HG02981 (cell line): Measurements from ENCODE around the gene TMEM150A.
"Not testable (repeated sequence)": the region's sequence is repeated elsewhere in the genome, so short reads cannot be mapped to it uniquely, and the experiment has no call there.

Source experiments
- ATAC-seq: cut with Tn5 transposase; IDR thresholded peaks from one replicate; pipeline ENCODE4 v1.9.1; 2021; ENCODE audit warnings: mild to moderate bottlenecking, moderate library complexity; ENCODE audit not compliant: unreplicated experiment

TMEM150A gene

GRCh38 chr2:85611705-85612587 lies 9.4 kb upstream of the TMEM150A start, which contains the start of gene C2orf68:
Gene C2orf68 (minus strand): TSS chr2:85612066. CDS start chr2:85611984, 82 bp downstream.
- ATAC-seq, result peak; percentile 74

GRCh38 chr2:85611217-85611704 lies 8.8 kb upstream of the TMEM150A start:
- ATAC-seq, result no peak

- ATAC-seq, result no peak
Observed at GRCh38 chr2:85607268-85608215, 5.0 kb upstream of the TMEM150A start.

- no peak for ATAC-seq
Observed at GRCh38 chr2:85606116-85606455, 3.6 kb upstream of the TMEM150A start.

- ATAC-seq, result no peak
Observed at GRCh38 chr2:85605406-85606115, 3.1 kb upstream of the TMEM150A start.

- ATAC-seq, result no peak
Observed at GRCh38 chr2:85604568-85605339, 2.3 kb upstream of the TMEM150A start.

- ATAC-seq, result not testable (repeated sequence)
Observed at GRCh38 chr2:85604133-85604444, 1.6 kb upstream of the TMEM150A start.

- ATAC-seq, result peak; percentile 27
Observed at GRCh38 chr2:85601771-85602475, 575 bp downstream of the TMEM150A start.

- ATAC-seq, result no peak
Observed at GRCh38 chr2:85600951-85601770, 1.3 kb downstream of the TMEM150A start.

GRCh38 chr2:85600235-85600575 lies 2.3 kb downstream of the TMEM150A start:
- ATAC-seq, result no peak

- ATAC-seq, result no peak
Observed at GRCh38 chr2:85599468-85600234, 2.8 kb downstream of the TMEM150A start.

GRCh38 chr2:85598594-85599340 lies 3.7 kb downstream of the TMEM150A start:
- ATAC-seq, result no peak

- no peak for ATAC-seq
Observed at GRCh38 chr2:85597241-85597640, 5.3 kb downstream of the TMEM150A start.

GRCh38 chr2:85596486-85597143 lies 5.9 kb downstream of the TMEM150A start:
- no peak for ATAC-seq

GRCh38 chr2:85596026-85596333 lies 6.5 kb downstream of the TMEM150A start:
- ATAC-seq, result no peak

- ATAC-seq, result peak; percentile 99
Observed at GRCh38 chr2:85595301-85596025, 7.0 kb downstream of the TMEM150A start, which contains the start of gene RNF181. Gene RNF181 (plus strand): TSS chr2:85595745. CDS start chr2:85595764, 19 bp downstream.
